Stomach (tissue), 4 donors: ENCODE measurements around the gene ULBP3.

Source experiments
- POLR2A ChIP-seq, 4 donors: fragments of 450-650 bp; IDR thresholded peaks; one replicate each; pipeline ENCODE4 v1.6.1; 2016; ENCODE audit warnings: antibody characterized with exemption in 4 of 4, control low read depth in 2 of 4, mild to moderate bottlenecking in 1 of 4, moderate library complexity in 1 of 4
- TF ChIP-seq, protein P1 (sequence below), 7 experiments: fragments of 450-650 bp in 4 of 7; fragments of 200-600 bp in 3 of 7; sonication (generic) in 3 of 7; IDR thresholded peaks; one replicate each; pipeline ENCODE4 v1.5.1; 2016 to 2019; ENCODE audit warnings: antibody characterized with exemption in 7 of 7, control low read depth in 2 of 7, mild to moderate bottlenecking in 1 of 7

DNA sequence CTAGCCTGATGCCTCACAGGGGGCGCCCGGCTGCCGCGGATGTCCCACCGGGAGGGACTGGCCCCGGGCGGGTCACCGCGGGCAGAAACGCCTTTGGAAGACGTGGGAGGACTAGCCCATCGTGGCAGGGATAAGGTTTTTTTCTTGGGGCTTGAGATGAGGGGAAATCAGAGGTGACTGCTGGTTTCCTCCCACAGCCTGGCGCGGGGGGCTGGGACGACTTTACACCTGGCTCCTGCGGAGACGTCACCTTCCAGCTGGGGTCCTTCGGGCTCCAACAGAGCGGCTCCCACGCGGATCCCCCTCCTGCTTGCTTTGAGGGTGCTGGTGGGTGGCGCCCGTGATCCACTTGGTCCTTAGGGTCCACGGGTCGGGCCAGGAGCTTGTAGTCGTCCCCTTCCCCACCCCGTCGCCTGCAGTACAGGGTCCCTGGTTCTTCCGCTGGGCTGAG lies 11.4 kb downstream of the ULBP3 start:
- TF ChIP-seq, protein P1, sequence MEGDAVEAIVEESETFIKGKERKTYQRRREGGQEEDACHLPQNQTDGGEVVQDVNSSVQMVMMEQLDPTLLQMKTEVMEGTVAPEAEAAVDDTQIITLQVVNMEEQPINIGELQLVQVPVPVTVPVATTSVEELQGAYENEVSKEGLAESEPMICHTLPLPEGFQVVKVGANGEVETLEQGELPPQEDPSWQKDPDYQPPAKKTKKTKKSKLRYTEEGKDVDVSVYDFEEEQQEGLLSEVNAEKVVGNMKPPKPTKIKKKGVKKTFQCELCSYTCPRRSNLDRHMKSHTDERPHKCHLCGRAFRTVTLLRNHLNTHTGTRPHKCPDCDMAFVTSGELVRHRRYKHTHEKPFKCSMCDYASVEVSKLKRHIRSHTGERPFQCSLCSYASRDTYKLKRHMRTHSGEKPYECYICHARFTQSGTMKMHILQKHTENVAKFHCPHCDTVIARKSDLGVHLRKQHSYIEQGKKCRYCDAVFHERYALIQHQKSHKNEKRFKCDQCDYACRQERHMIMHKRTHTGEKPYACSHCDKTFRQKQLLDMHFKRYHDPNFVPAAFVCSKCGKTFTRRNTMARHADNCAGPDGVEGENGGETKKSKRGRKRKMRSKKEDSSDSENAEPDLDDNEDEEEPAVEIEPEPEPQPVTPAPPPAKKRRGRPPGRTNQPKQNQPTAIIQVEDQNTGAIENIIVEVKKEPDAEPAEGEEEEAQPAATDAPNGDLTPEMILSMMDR (IDR thresholded peaks at IDR 0.05) = no peak
- TF ChIP-seq POLR2A (IDR thresholded peaks at IDR 0.05) = no peak
